Measurements from ENCODE around the gene RRAD.

DNA sequence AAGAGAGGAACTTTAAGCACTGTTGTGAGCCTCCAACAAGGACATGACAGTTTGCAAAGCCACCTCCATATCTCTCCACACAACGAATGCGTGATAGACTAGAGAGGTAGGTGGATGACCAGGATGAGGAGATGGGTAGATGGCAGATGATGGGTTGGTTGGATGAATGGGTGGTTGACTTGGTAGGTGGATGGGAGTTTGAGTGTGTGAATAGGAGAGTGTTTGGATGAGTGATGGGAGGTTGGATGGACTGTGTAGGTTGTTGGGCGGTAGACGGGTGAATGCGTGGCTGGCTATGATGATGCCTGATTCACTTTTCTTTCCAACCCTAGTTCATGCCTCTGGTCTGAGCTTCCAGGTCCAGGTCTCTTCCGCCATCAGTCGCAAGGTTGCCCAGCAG, 10.8 kb downstream of the RRAD start:
- TF ChIP-seq POLR2AphosphoS5 (IDR thresholded peaks at IDR 0.05; ENCODE audit: low read depth) (no peak), GABPA (IDR thresholded peaks at IDR 0.05; ENCODE audit: low read depth) (no peak), SPI1 (IDR thresholded peaks at IDR 0.05; ENCODE audit: borderline replicate concordance, low read depth) (no peak)
- TF ChIP-seq, protein P1, sequence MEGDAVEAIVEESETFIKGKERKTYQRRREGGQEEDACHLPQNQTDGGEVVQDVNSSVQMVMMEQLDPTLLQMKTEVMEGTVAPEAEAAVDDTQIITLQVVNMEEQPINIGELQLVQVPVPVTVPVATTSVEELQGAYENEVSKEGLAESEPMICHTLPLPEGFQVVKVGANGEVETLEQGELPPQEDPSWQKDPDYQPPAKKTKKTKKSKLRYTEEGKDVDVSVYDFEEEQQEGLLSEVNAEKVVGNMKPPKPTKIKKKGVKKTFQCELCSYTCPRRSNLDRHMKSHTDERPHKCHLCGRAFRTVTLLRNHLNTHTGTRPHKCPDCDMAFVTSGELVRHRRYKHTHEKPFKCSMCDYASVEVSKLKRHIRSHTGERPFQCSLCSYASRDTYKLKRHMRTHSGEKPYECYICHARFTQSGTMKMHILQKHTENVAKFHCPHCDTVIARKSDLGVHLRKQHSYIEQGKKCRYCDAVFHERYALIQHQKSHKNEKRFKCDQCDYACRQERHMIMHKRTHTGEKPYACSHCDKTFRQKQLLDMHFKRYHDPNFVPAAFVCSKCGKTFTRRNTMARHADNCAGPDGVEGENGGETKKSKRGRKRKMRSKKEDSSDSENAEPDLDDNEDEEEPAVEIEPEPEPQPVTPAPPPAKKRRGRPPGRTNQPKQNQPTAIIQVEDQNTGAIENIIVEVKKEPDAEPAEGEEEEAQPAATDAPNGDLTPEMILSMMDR (IDR thresholded peaks at IDR 0.05; ENCODE audit: insufficient read depth, low read length) = no peak
- TF ChIP-seq, protein P2, sequence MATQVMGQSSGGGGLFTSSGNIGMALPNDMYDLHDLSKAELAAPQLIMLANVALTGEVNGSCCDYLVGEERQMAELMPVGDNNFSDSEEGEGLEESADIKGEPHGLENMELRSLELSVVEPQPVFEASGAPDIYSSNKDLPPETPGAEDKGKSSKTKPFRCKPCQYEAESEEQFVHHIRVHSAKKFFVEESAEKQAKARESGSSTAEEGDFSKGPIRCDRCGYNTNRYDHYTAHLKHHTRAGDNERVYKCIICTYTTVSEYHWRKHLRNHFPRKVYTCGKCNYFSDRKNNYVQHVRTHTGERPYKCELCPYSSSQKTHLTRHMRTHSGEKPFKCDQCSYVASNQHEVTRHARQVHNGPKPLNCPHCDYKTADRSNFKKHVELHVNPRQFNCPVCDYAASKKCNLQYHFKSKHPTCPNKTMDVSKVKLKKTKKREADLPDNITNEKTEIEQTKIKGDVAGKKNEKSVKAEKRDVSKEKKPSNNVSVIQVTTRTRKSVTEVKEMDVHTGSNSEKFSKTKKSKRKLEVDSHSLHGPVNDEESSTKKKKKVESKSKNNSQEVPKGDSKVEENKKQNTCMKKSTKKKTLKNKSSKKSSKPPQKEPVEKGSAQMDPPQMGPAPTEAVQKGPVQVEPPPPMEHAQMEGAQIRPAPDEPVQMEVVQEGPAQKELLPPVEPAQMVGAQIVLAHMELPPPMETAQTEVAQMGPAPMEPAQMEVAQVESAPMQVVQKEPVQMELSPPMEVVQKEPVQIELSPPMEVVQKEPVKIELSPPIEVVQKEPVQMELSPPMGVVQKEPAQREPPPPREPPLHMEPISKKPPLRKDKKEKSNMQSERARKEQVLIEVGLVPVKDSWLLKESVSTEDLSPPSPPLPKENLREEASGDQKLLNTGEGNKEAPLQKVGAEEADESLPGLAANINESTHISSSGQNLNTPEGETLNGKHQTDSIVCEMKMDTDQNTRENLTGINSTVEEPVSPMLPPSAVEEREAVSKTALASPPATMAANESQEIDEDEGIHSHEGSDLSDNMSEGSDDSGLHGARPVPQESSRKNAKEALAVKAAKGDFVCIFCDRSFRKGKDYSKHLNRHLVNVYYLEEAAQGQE (IDR thresholded peaks at IDR 0.05; ENCODE audit: insufficient replicate concordance, low read depth) = no peak

Measured in HL-60 (cell line).